ENCODE results near the gene DLG1. TPM values are rescaled to one million over a fixed set of nuclear protein-coding genes. Genes with fewer than 3 reads are reported as not detected.

Gene DLG1
- total RNA-seq, 1 donor from 2014 or later, result 48.6 TPM

DNA sequence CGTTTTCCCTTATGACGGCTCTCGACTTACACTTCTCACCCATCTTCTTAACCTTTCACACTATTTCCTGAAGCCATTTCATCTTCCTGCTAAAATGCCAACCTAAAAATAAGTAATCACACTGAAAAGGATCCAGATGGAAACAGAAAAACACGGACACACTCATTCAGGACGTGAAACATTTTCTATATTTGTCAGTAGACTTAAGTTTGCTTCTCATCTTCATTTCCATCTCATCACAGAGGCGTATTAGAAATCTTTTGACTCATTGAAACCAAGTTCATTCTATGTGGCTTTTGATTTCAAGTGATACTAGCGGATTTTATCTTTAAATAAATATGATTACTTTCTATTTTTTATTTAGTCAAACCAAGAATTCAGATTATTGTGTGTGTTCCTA is 27.4 kb upstream of the DLG1 start:
- ATAC-seq, result no peak
- no peak for DNase-seq (ENCODE audit: missing footprints)
- intact Hi-C loops (cut with DNase I), result no loop called here

DNA sequence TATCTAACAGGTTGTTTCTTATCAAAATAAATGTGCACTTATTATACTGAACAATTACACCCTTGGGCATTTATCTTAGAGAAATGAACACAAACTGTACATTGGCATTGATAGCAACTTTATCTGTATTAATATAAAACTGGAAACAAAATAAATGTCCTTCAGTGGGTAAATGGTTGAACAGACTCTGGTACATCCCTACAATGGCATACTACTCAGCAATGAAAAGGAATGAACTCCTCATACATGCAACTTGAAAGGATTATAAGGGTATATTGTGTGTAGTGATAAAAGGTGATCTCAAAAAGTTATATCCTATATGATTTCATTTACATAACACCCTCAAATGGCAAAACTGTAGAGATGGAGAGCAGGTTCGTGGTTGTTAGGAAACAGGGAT is 23.7 kb upstream of the DLG1 start:
- ATAC-seq (no peak), DNase-seq (ENCODE audit: missing footprints) (no peak)
- intact Hi-C loops (cut with DNase I), result no loop called here

DNA sequence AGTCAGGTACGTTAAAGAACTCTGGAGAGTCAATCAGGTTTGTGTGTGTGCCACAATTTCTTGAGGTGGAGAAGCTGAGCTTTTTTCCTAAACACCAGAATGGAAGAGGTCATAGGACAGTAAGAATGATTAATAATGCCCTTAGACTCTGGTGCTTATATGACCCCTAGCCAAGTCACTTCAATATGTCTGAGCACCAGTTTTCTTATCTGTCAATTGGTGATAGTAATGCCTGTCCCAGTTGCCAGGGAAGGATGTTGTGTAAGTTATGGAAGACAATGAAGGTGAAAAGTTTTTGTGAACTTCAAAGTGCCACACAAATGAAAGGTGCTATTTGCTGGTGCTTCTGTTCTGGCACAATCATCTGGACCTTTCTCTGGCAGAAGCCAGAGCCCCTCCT is 22.2 kb upstream of the DLG1 start:
- intact Hi-C loops (cut with DNase I), result no loop called here
- DNase-seq (ENCODE audit: missing footprints) (no peak), ATAC-seq (no peak)

DNA sequence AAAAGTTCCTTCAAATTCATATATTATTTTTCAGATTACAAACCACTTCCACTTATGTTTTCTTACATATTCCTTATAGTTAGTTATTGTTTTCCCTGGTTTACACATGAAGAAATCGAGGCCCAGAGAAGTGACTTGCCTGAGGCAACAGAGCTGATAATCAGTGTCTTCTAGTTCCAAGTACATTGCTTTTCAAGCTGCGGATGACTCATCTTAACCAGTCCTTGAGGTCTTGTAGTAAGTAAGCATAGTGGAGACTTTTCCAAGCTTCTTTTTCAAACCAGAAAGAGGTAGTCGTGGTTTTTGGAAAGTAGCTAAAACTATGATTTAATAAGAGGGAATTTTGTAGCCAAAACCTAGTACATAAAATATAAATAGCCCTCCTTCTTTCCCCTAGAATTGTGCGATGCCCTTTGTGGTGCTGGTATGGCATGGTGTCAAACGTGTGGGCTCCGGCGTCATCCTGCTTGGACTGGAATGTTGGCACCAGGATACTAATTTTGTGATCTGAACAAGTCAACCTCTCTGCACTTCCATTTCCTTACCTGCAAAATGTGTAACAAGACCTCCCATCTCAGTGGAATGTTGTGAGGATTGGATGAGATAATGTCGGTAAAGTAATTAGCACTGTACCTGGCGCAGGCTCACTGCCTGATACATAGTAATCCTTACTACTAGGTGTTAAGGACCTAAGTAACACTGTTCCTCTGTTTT is 19.0 kb upstream of the DLG1 start:
- ATAC-seq (peak; percentile 72), DNase-seq (ENCODE audit: missing footprints) (no peak)
- intact Hi-C loops (cut with DNase I), result no loop called here

DNA sequence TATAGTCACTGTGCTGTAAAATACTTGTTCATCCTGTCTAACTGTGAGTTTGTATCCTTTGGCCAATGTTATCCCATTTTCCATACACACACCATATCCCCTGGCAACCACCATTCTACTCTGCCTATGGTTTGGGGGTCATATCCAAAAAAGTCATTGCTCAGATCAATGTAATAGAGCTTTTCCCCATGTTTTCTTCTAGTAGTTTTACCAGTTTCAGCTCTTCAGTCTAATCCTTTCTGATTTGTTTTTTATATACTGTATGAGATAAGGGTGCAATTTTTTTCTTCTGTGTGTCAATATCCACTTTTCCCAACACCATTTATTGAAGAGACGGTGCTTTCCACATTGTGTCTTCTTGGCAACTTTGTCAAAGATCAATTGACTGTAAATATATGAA is 14.0 kb upstream of the DLG1 start:
- ATAC-seq (no peak), DNase-seq (ENCODE audit: missing footprints) (no peak)
- intact Hi-C loops (cut with DNase I), result no loop called here

DNA sequence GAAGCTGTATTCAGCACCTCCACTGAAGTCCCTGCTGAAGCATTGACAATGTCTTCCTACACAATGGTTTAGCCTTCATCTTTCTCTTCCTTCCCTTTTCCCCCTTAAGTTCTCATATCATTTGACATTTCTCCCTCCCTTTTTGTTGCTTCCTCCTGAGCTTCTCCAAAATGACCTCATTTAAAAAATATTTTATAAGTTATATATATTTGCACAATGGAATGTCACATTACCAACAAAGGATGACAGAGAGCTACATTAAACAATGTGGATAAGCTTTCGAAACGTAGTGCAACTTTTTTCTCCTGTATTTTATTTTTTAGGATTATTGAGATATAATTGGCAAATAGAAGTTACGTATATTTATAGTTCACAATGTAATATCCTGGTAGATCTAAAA is 13.2 kb upstream of the DLG1 start:
- DNase-seq (ENCODE audit: missing footprints) (no peak), ATAC-seq (no peak)
- intact Hi-C loops (cut with DNase I), result no loop called here

DNA sequence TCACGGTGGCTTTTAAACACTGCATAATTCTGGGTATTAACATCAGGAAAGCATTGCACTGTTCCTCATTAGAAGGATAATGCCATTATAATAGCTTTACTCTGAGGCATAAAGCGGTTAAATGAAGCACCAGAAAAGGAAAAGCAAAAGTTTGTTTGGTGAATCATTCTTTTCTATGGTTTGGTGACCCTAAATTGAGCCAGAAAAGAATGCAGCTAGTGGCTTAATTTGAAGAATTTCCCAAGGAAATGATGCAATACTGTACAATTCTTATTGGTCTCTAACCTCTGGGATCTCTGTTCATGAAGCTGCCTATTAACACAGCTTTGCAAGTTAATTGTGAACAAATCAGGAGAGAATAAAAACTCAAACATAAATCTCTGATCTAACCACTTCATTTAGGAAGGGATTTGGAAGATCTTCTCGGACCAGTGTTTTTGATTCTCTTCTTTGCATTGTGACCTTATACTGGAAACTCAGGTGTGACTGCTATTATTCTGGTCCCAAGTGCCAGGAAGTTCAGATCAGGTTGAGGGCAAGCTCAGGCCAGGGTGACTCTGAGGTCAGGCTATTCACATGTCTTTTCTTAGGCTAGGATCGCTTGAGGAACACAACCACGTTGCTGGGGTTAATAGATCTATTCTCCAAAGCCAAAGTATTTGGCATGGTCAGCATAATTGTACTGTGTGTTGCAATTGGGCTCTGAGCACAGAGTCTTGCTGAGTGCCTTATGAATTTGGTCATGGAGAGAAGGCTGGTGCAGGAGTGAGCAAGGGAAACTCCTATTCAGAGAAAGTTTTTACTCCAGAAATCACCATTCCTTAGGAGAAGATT is 11.3 kb upstream of the DLG1 start:
- ATAC-seq (peak; percentile 93), DNase-seq (ENCODE audit: missing footprints) (no peak)
- intact Hi-C loops (cut with DNase I), result no loop called here

DNA sequence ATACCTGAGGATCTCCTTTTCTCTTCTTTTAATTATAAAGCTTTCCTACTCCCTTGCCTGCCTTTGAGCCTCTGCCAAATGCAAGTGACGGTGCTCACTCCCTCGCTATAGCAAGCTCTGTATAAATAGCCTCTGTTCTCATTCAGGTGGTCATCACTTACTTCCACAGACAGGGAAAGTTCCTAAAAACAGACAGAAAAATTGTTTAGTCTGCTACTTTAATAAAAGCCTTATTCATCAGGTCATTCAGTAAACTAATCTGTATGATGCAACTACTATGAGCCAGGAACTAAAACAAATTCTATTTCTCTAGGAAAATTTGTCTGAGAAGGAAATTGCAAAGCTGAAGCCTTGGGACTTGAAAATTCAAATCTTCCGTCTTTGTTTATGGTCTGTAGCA is 10.2 kb upstream of the DLG1 start:
- DNase-seq (ENCODE audit: missing footprints), result no peak
- intact Hi-C loops (cut with DNase I), result no loop called here
- no peak for ATAC-seq

DNA sequence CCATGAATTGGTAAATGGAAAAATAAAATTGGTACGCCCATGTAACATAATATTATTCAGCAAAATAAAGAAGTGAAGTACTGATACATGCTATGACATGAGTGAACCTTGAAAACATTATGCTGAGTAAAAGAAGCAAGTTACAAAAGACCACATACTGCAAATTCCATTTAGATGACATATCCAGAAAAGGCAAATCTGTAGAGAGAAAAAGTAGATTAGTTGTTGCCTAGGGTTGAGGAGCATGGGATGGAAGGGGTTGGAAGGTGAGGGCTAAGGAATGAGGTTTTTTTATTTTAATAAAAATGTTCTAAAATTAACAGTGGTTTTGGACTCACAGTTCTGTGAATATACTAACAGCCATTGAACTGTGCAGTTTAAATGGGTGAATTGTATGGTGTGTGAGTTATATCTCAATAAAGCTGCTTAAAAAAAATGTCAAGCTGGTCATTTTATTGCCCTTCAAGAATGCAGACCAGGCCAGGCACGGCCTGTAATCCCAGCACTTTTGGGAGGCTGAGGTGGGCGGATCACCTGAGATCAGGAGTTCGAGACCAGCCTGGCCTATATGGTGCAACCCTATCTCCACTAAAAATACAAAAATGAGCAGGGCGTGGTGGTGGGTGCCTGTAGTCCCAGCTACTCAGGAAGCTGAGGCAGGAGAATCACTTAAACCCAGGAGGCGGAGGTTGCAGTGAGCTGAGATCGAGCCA is 8.1 kb upstream of the DLG1 start:
- no peak for DNase-seq (ENCODE audit: missing footprints)
- intact Hi-C loops (cut with DNase I), result no loop called here
- no peak for ATAC-seq

DNA sequence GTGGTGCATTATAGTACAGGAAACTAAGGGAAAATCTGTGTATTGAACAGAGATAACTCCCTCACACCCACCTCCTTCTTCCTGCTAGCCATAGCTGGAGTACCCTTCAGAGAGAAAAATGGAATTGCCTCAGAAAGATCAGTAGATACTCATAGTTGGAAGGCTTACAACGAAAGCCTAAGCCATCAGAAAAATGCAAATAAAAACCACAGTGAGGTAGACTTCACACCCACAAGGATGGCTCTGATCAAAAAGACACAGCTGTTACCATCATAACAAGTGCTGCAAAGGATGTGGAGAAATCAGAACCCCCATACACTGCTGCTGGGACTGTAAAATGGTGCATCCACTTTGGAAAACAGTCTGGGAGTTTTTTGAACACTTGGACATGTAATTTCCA is 7.4 kb upstream of the DLG1 start:
- DNase-seq (ENCODE audit: missing footprints) (no peak), ATAC-seq (no peak)
- intact Hi-C loops (cut with DNase I), result no loop called here

DNA sequence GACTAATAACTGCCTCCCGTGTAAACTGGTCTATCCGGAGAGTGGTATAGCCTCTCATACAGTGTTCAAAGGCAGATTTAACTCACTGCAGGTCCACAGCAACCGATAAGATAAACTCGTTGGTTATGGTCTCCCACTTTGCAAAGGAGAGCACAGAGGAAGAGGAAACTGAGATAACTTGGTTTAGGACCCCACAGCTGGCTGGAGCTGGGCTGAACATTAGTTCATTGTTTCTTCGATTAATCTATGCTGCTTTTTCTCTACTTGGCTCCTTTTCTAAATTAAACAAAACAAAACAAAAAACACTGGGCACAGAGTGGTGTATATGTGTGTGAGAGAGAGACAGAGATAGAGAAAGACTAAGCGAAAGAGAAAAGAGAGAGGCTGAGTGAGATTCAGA is 5.0 kb upstream of the DLG1 start:
- intact Hi-C loops (cut with DNase I), result no loop called here
- no peak for ATAC-seq
- DNase-seq (ENCODE audit: missing footprints), result no peak

DNA sequence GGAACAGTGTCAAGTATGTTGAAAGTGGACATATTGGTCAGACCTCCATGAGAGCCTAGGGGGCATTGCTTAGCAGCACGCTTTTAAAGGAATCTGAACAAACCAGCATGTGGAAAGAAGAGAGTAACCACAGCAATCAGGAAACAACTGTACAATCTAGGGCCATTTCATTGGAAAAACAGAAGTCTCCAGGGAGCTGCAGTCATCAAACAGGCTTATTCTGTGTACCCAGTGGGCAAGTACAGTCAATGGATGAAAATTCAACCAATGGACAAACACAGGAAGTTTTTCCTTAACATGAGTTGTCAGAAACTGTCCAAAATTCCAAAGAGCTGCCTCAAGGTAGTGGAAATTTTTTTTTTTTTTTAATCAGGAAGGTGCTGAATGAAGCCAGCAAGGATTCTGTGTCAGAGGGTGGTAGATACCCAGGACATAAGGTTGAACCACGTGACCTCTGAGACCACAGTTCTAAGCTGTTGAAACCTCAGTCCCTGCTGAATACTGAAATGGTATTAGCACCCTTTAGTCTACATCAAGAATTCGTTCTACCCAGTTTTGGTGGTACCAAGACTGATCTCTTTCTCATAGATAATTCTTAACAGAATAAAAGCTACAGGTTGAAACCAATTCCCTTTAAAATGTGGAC is 4.4 kb upstream of the DLG1 start:
- ATAC-seq, result no peak
- DNase-seq (ENCODE audit: missing footprints), result no peak
- intact Hi-C loops (cut with DNase I), result no loop called here

DNA sequence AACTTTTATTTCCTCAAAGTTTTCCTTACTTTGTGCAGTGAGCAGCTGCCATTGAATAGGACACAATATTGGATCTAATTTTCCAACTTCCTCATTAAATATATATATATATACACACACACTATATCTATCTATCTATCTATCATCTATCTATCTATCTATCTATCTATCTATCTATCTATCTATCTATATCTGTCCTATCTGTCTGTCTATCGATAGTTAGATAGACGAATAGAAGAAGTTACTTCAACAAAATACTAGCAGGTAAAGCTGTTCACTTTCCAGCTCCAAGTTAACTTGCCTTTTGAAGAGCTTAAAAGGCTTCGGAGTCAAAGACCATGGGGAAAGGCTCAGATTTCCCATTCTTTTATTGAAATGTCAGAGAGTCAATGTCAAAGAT is 3.6 kb upstream of the DLG1 start:
- intact Hi-C loops (cut with DNase I), result no loop called here
- DNase-seq (ENCODE audit: missing footprints) (no peak), ATAC-seq (no peak)

DNA sequence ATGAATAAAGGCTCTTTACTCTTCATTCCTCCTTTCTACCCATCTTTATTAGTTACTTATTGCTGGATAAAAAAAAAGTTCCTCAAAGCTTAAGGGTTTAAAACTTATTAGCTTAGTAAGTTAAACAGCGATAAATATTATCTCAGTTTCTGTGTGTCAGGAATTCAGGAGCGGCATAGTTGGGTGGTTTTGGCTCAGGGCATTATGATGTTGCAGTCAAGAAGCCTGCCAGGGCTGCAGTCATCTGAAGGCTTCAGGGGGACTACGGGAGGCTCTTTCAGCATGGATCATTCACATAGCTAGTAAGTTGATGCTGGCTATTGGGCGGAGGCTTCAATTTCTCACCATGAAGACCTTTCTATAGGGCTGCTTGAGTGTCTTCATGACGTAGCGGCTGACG is 1.9 kb upstream of the DLG1 start:
- DNase-seq (ENCODE audit: missing footprints) (no peak), ATAC-seq (no peak)
- intact Hi-C loops (cut with DNase I), result no loop called here

DNA sequence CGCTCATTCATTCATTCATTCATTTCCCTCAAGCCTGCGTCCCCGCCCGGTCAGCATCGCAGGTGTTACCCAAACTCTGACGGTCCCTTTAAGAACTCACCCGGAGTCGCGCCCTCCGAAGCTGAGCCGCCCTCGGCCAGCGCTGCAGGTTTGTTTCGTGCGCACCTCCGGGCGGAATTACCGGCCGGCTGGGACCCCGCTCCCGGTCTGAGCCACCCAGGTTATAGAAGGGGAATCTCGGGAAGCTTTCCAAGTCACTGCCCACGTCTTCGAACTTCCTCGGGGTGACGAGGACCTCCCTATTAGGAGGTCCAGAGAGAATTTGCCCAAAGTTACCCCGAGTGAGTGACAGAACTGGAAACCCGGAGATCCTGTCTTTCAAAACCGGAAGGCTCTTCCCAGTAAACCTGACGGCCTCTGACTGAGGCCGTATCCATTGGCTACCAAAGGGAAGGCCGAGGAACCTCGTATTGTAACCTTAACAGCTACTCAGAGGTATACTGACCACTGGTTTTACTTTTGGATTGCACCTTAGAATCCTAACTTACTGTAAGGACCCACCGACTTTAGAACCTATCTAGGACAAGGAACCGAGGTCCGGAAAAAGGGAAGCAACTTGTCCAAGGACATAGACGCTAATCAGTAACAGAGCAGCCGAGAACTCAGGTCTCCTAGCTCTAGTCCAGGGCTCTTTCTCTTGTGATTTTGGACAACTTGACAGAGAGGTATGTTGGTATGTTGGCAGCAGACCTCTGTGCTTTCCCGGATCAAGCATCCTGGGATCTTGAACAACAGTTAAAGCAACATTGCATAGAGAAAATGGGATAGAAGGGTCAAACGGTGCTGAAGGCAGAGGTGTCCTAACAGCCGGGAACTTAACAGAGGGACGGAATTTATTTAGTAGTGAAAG is 788 bp upstream of the DLG1 start:
- DNase-seq (ENCODE audit: missing footprints) (peak; percentile 60), ATAC-seq (peak; percentile 20)
- intact Hi-C loops (cut with DNase I), result no loop called here

DNA sequence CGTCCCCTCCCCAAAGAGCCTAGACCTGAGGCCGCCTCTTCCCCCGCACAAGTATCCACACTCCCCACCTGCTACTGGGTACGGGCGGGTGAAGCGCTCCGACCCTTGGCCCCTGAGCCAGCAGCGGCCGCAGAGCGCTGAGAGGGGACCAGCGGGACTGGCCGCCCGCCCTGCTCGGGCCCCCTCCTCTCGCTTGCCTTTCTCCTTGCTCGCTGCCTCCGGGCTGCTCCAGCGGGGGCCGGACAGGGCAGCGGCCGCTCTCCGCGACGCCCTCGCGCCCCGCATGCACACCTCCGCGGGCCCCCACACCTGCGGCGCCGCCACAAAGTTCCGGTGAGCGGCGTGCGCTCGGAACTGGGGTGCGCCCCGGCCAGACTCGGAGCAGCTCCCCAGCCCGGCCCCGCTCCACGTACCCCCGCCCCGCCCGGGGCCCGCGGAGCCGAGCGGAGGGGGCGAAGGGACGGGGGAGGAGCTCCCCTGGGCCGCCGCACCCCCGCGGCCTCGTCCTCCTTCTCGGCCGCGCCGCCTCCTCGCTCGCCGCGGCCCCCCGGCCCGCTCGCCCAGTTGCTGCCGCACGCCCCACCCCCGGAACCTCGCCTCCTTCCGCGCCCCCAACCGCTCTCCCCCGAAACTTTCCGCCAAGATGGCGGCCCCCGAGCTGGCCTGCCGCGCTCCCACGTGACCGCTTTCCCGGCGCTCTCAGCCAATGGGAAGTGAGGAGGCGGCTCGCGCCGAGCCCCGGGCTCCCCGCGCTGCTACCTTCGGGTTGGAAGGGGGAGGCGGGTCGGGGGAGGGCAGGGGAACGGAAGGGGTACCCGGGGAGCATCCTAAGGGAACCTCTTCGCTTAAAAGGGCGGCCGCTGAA is 704 bp downstream of the DLG1 start:
- peak; percentile 94 for ATAC-seq
- intact Hi-C loops (cut with DNase I), result no loop called here
- peak; percentile 95 for DNase-seq (ENCODE audit: missing footprints)

DNA sequence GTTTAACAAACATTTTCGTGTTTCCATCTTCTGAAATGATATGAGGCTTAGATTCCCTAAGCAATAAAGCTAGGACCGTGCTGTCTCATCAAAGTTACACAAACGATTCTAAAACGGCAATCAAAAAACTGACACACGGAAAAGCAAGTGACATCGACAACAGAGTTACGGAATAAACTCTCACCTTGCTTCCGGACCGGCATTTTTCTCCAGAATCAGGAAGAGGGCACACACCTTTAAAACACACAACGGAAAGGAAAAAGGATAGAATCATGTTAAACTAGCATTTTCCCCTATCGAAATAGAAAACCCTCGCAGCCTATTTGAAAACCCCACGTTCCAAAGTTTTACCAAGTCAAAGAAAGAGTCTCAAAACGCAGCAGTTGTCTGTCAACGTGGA is 1.4 kb downstream of the DLG1 start:
- DNase-seq (ENCODE audit: missing footprints) (no peak), ATAC-seq (no peak)
- intact Hi-C loops (cut with DNase I), result no loop called here

DNA sequence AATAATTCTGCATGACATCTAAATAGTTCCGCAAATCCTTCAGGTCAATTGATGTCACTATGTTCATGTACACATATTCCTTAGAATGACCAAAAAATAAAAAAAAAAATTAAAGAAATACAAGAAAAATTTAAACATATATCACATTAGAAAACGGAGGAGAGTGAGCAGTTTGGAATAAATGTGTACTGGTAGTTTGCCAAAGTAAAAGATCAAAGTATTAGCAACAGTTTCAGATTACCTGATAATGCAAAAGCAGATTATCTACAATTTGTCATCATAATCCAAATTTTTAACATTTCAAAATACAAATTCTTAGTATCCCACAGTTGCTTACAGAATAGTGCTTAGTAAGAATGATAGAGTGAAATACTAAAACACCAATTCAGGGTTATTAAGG is 1.9 kb downstream of the DLG1 start:
- intact Hi-C loops (cut with DNase I), result no loop called here
- no peak for DNase-seq (ENCODE audit: missing footprints)
- no peak for ATAC-seq

All from Right ventricle myocardium inferior (tissue), 1 donor.